GM23338 (cell line): ENCODE measurements around the gene LINGO1. TPM values are rescaled to one million over a fixed set of nuclear protein-coding genes. Genes with fewer than 3 reads are reported as not detected.

Experiments used
- ATAC-seq: fragments of 200-7000 bp; cut with Tn5 transposase; 3 replicates; pipeline ENCODE4 v1.9.1; 2020
- DNase-seq: peaks from one replicate; pipeline ENCODE4 v3.0.0-alpha.2; 2015; ENCODE audit warnings: low spot score
- H2AFZ ChIP-seq: fragments of 200-600 bp; sonication (generic); 2 replicates; pipeline ENCODE4 v1.8.0; 2016; ENCODE audit warnings: antibody characterized with exemption, mild to moderate bottlenecking, moderate library complexity
- H3F3A ChIP-seq: fragments of 200-600 bp; sonication (generic); replicated peaks from 2 replicates; pipeline ENCODE4 v1.8.0; 2017; ENCODE audit warnings: antibody characterized with exemption, mixed run types, low read depth
- H3K27ac ChIP-seq: fragments of 200-600 bp; sonication (generic); 2 replicates; pipeline ENCODE4 v1.6.1; 2016; ENCODE audit warnings: low read depth
- H3K27me3 ChIP-seq: fragments of 200-600 bp; sonication (generic); 2 replicates; pipeline ENCODE4 v1.8.0; 2016; ENCODE audit warnings: mild to moderate bottlenecking, mixed run types, moderate library complexity; ENCODE audit not compliant: insufficient read depth
- H3K36me3 ChIP-seq: fragments of 200-600 bp; sonication (generic); 2 replicates; pipeline ENCODE4 v1.8.0; 2016; ENCODE audit warnings: mild to moderate bottlenecking; ENCODE audit not compliant: insufficient read depth
- H3K4me1 ChIP-seq: fragments of 200-600 bp; sonication (generic); 2 replicates; pipeline ENCODE4 v1.8.0; 2016; ENCODE audit warnings: mild to moderate bottlenecking, moderate library complexity; ENCODE audit not compliant: insufficient read depth
- H3K4me2 ChIP-seq: fragments of 200-600 bp; sonication (generic); 2 replicates; pipeline ENCODE4 v1.7.1; 2017; ENCODE audit warnings: mixed run types
- H3K4me3 ChIP-seq: fragments of 200-600 bp; sonication (generic); 2 replicates; pipeline ENCODE4 v1.6.1; 2016; ENCODE audit warnings: mixed run types
- H3K79me2 ChIP-seq: fragments of 200-600 bp; sonication (generic); replicated peaks from 2 replicates; pipeline ENCODE4 v1.8.0; 2017; ENCODE audit warnings: mild to moderate bottlenecking; ENCODE audit not compliant: insufficient read depth
- H3K9me2 ChIP-seq: fragments of 200-600 bp; sonication (generic); 2 replicates; pipeline ENCODE4 v1.8.0; 2017; ENCODE audit not compliant: insufficient read depth
- H4K20me1 ChIP-seq: fragments of 200-600 bp; sonication (generic); replicated peaks from 2 replicates; pipeline ENCODE4 v1.8.0; 2017; ENCODE audit warnings: mild to moderate bottlenecking; ENCODE audit not compliant: insufficient read depth
- H3K27ac Mint-ChIP-seq: 2 replicates; pipeline ENCODE4 v1.8.0; 2020; ENCODE audit warnings: inconsistent platforms, mild to moderate bottlenecking, moderate library complexity, mixed read lengths
- H3K27me3 Mint-ChIP-seq: 3 replicates; pipeline ENCODE4 v1.8.0; 2022; ENCODE audit warnings: low read depth, mild to moderate bottlenecking, moderate library complexity, mixed read lengths, inconsistent platforms; ENCODE audit not compliant: insufficient read depth, poor library complexity
- H3K36me3 Mint-ChIP-seq: 3 replicates; pipeline ENCODE4 v1.8.0; 2021; ENCODE audit warnings: low read depth, mild to moderate bottlenecking, inconsistent platforms, moderate library complexity, mixed read lengths
- H3K4me1 Mint-ChIP-seq: 3 replicates; pipeline ENCODE4 v1.8.0; 2020; ENCODE audit warnings: mild to moderate bottlenecking, inconsistent platforms, mixed read lengths
- H3K4me3 Mint-ChIP-seq: 3 replicates; pipeline ENCODE4 v1.8.0; 2021; ENCODE audit warnings: moderate library complexity, mild to moderate bottlenecking, inconsistent platforms, mixed read lengths
- H3K9me3 Mint-ChIP-seq: 3 replicates; pipeline ENCODE4 v1.8.0; 2020; ENCODE audit warnings: moderate library complexity, mild to moderate bottlenecking, inconsistent platforms, mixed read lengths
- CREB1 ChIP-seq: fragments of 250-450 bp; sonication (Bioruptor Pico); IDR thresholded peaks from 2 replicates; pipeline ENCODE4 v1.5.0; 2020; ENCODE audit warnings: low read depth, mild to moderate bottlenecking, moderate library complexity
- EZH2 ChIP-seq: fragments of 200-600 bp; sonication (generic); IDR thresholded peaks from one replicate; pipeline ENCODE4 v1.8.0; 2017; ENCODE audit warnings: antibody characterized with exemption, mild to moderate bottlenecking, low read depth; ENCODE audit not compliant: unreplicated experiment
- NANOG ChIP-seq: IDR thresholded peaks from 2 replicates; pipeline ENCODE4 v1.6.1; 2016; ENCODE audit warnings: antibody characterized with exemption, borderline replicate concordance
- REST ChIP-seq: IDR thresholded peaks from one replicate; pipeline ENCODE4 v1.6.1; 2018; ENCODE audit warnings: antibody characterized with exemption; ENCODE audit not compliant: unreplicated experiment
- STAT1 ChIP-seq: IDR thresholded peaks from one replicate; pipeline ENCODE4 v1.6.1; 2016; ENCODE audit warnings: antibody characterized with exemption; ENCODE audit not compliant: unreplicated experiment
- ZNF114 ChIP-seq: fragments of 250-450 bp; sonication (Bioruptor Pico); IDR thresholded peaks from 2 replicates; pipeline ENCODE4 v1.5.0; 2020; ENCODE audit warnings: mild to moderate bottlenecking, moderate library complexity
- ZNF462 ChIP-seq: fragments of 250-450 bp; sonication (Bioruptor Pico); IDR thresholded peaks from 2 replicates; pipeline ENCODE4 v1.5.0; 2020; ENCODE audit warnings: mild to moderate bottlenecking, moderate library complexity
- polyA plus RNA-seq: library from polyadenylated mRNA; unstranded; fragments of >200 nt; fragmentation: Nextera tagmentation; extraction: Ambion mirVana; gene quantifications from 2 replicates; pipeline ENCODE4 v1.2.1, GENCODE V29; 2016
- total RNA-seq: library from RNA; depleted of rRNA; stranded (reverse); fragments of >200 nt; shearing (Covaris generic); gene quantifications from 2 replicates; pipeline ENCODE4 v1.2.3, GENCODE V29; 2014
- TF ChIP-seq, protein P1 (sequence below), 2 experiments: fragments of 200-600 bp in 1 of 2; sonication (generic) in 1 of 2; conservative IDR thresholded peaks; 2 replicates each; pipeline versions ENCODE4 v1.5.1 to v1.6.1; 2016 to 2017; ENCODE audit warnings: antibody characterized with exemption in 2 of 2, low read depth in 2 of 2, mild to moderate bottlenecking in 2 of 2, moderate library complexity in 1 of 2

The LINGO1 gene
- total and polyA plus RNA-seq, 2 experiments from 2014 or later = 16.9 to 63.1 TPM

DNA sequence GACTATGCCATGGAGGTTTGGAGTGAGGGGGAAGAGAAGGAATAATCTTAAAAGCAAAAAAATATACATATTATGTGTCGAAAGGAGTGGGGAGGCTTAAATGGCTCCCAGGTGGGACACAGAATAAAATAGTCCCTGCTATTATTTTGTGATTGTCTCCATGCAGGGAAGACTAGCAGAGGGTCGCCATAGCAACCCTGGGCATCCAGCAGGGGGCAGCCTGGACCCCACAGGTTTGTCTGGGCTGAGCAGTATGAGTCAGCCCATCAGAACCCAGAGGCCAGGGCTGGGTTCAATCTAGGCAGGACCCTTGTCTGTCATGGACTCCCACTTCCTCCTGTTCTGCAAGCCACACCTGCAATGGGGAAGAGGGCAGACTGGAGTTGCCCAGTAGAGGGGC, 17.6 kb upstream of the LINGO1 start:
- Histone ChIP-seq H3K4me1 (no peaks in the 10 kb centered on the region), H3K4me2 (no peak overlapping the region), H3K9me2 (no peaks in the 10 kb centered on the region), H3K27ac (no peak overlapping the region), H2AFZ (no peak overlapping the region), H3K36me3 (no peaks in the 10 kb centered on the region), H3K79me2 (no peaks in the 10 kb centered on the region), H4K20me1 (no peaks in the 10 kb centered on the region), H3F3A (no peaks in the 10 kb centered on the region), H3K27me3 (no peaks in the 10 kb centered on the region), H3K4me3 (no peak overlapping the region)
- Mint-ChIP-seq H3K9me3 (peaks cover 7% of the 10 kb centered on the region; the same call in 1 of the 3 replicates), H3K27me3 (peaks cover 1% of the 10 kb centered on the region), H3K36me3 (no peaks in the 10 kb centered on the region), H3K4me1 (peaks cover 11% of the 10 kb centered on the region), H3K27ac (no peak overlapping the region), H3K4me3 (no peak overlapping the region)
- DNase-seq (peak; percentile 85), ATAC-seq (peak; percentile 88)
- TF ChIP-seq, protein P1, sequence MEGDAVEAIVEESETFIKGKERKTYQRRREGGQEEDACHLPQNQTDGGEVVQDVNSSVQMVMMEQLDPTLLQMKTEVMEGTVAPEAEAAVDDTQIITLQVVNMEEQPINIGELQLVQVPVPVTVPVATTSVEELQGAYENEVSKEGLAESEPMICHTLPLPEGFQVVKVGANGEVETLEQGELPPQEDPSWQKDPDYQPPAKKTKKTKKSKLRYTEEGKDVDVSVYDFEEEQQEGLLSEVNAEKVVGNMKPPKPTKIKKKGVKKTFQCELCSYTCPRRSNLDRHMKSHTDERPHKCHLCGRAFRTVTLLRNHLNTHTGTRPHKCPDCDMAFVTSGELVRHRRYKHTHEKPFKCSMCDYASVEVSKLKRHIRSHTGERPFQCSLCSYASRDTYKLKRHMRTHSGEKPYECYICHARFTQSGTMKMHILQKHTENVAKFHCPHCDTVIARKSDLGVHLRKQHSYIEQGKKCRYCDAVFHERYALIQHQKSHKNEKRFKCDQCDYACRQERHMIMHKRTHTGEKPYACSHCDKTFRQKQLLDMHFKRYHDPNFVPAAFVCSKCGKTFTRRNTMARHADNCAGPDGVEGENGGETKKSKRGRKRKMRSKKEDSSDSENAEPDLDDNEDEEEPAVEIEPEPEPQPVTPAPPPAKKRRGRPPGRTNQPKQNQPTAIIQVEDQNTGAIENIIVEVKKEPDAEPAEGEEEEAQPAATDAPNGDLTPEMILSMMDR (conservative IDR thresholded peaks at IDR 0.05; ENCODE audit: low read depth in 2 of 2) = peak; percentile 68 to 86
- TF ChIP-seq NANOG (no peak), EZH2 (no peak)

DNA sequence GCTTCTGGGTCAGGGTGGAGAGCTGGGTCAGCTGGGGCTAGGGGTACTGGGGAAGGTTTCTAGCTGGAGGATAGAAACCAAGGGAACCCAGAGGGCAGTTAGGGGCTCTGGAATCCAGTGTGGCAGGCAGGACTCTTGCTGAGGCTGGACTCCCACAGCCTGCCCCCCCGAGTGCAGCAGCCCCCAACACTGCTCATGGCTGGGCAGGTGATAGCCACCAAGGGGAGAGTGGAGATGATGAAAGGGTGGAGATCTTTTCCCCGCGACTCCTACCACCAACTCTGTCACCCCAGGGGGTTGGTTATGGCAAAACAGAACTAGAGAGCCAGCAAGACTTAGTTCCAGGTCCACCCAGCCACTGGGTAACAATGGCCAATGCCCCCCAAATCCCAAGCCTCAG, 16.9 kb upstream of the LINGO1 start:
- ATAC-seq (no peak), DNase-seq (no peak)
- H3K27ac Mint-ChIP-seq = no peak overlapping the region
- H3K4me3 Mint-ChIP-seq = no peak overlapping the region
- no peaks in the 10 kb centered on the region for H3K9me2 ChIP-seq
- peaks cover 1% of the 10 kb centered on the region for H3K27me3 Mint-ChIP-seq
- no peaks in the 10 kb centered on the region for H3K79me2 ChIP-seq
- peaks cover 7% of the 10 kb centered on the region; the same call in 2 of the 3 replicates for H3K4me1 Mint-ChIP-seq
- no peak overlapping the region for H2AFZ ChIP-seq
- H3K27ac ChIP-seq = no peak overlapping the region
- no peaks in the 10 kb centered on the region for H4K20me1 ChIP-seq
- no peaks in the 10 kb centered on the region for H3F3A ChIP-seq
- no peaks in the 10 kb centered on the region for H3K27me3 ChIP-seq
- no peak overlapping the region for H3K4me3 ChIP-seq
- no peaks in the 10 kb centered on the region for H3K36me3 ChIP-seq
- H3K4me1 ChIP-seq = no peaks in the 10 kb centered on the region
- H3K36me3 Mint-ChIP-seq = no peaks in the 10 kb centered on the region
- peaks cover 4% of the 10 kb centered on the region; the same call in 1 of the 3 replicates for H3K9me3 Mint-ChIP-seq
- H3K4me2 ChIP-seq = no peak overlapping the region
- TF ChIP-seq, protein P1 (conservative IDR thresholded peaks at IDR 0.05; ENCODE audit: low read depth in 2 of 2) = no peak
- no peak for TF ChIP-seq CREB1 (CRISPR knock-in tag)
- TF ChIP-seq ZNF462 = no peak
- TF ChIP-seq ZNF114 = no peak
- TF ChIP-seq REST = no peak
- TF ChIP-seq STAT1 = no peak
